ENCODE data around the gene NOSIP.

DNA sequence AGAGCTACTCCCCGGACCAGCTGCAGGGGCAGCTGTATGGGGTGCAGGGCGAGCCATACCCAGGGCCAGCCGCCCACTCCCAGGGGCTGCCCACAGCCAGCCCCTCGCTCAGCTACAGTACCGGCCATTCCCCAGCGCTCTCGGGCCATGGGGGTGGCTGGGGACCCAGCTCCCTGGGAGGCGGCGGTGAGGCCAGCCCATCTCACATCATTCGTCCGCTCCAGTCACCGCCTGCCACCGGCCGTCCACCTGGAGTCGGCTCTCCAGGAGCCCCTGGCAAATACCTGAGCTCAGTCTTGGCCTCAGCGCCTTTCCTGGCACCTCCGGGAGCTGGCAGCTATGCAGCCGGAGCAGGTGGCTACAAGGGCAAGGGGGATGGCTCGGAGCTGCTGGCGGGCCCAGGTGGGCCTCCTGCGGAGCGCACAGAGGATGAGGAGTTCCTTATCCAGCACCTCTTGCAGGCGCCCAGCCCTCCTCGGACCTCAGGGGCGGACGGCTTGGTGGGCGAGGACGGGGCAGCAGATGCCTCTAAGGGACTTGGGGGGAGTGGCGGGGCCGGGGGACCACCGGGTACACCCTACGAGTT, 15.6 kb upstream of the NOSIP start:
- TF ChIP-seq, protein P1, sequence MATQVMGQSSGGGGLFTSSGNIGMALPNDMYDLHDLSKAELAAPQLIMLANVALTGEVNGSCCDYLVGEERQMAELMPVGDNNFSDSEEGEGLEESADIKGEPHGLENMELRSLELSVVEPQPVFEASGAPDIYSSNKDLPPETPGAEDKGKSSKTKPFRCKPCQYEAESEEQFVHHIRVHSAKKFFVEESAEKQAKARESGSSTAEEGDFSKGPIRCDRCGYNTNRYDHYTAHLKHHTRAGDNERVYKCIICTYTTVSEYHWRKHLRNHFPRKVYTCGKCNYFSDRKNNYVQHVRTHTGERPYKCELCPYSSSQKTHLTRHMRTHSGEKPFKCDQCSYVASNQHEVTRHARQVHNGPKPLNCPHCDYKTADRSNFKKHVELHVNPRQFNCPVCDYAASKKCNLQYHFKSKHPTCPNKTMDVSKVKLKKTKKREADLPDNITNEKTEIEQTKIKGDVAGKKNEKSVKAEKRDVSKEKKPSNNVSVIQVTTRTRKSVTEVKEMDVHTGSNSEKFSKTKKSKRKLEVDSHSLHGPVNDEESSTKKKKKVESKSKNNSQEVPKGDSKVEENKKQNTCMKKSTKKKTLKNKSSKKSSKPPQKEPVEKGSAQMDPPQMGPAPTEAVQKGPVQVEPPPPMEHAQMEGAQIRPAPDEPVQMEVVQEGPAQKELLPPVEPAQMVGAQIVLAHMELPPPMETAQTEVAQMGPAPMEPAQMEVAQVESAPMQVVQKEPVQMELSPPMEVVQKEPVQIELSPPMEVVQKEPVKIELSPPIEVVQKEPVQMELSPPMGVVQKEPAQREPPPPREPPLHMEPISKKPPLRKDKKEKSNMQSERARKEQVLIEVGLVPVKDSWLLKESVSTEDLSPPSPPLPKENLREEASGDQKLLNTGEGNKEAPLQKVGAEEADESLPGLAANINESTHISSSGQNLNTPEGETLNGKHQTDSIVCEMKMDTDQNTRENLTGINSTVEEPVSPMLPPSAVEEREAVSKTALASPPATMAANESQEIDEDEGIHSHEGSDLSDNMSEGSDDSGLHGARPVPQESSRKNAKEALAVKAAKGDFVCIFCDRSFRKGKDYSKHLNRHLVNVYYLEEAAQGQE (IDR thresholded peaks at IDR 0.05; ENCODE audit: insufficient replicate concordance, low read depth): no peak
- no peak for TF ChIP-seq GABPA (IDR thresholded peaks at IDR 0.05; ENCODE audit: low read depth)
- TF ChIP-seq, protein P2, sequence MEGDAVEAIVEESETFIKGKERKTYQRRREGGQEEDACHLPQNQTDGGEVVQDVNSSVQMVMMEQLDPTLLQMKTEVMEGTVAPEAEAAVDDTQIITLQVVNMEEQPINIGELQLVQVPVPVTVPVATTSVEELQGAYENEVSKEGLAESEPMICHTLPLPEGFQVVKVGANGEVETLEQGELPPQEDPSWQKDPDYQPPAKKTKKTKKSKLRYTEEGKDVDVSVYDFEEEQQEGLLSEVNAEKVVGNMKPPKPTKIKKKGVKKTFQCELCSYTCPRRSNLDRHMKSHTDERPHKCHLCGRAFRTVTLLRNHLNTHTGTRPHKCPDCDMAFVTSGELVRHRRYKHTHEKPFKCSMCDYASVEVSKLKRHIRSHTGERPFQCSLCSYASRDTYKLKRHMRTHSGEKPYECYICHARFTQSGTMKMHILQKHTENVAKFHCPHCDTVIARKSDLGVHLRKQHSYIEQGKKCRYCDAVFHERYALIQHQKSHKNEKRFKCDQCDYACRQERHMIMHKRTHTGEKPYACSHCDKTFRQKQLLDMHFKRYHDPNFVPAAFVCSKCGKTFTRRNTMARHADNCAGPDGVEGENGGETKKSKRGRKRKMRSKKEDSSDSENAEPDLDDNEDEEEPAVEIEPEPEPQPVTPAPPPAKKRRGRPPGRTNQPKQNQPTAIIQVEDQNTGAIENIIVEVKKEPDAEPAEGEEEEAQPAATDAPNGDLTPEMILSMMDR (IDR thresholded peaks at IDR 0.05; ENCODE audit: insufficient read depth, low read length): no peak
- no peak for TF ChIP-seq POLR2AphosphoS5 (IDR thresholded peaks at IDR 0.05; ENCODE audit: low read depth)
- no peak for TF ChIP-seq SPI1 (IDR thresholded peaks at IDR 0.05; ENCODE audit: borderline replicate concordance, low read depth)
